Trophoblast cell (in vitro differentiated cells and primary cell): ENCODE data around the gene LPAR1.

ENCODE experiments used
- DNase-seq, 2 donors: peaks; one replicate each; pipeline ENCODE4 v3.0.0-alpha.2; 2016
- H2AFZ ChIP-seq: 2 replicates; pipeline ENCODE4 v1.6.1; 2013; ENCODE audit warnings: low read length, moderate library complexity, mild to moderate bottlenecking; ENCODE audit not compliant: insufficient read depth, poor library complexity
- H2AK5ac ChIP-seq: 2 replicates; pipeline ENCODE4 v1.6.1; 2013; ENCODE audit warnings: mild to moderate bottlenecking, low read length
- H2BK120ac ChIP-seq: 2 replicates; pipeline ENCODE4 v1.6.1; 2013; ENCODE audit warnings: low read length, mild to moderate bottlenecking, moderate library complexity; ENCODE audit not compliant: insufficient read depth, poor library complexity
- H2BK12ac ChIP-seq: 2 replicates; pipeline ENCODE4 v1.6.1; 2013; ENCODE audit warnings: mild to moderate bottlenecking, low read length, moderate library complexity
- H2BK5ac ChIP-seq: 2 replicates; pipeline ENCODE4 v1.6.1; 2013; ENCODE audit warnings: low read length, low read depth, moderate library complexity, mild to moderate bottlenecking; ENCODE audit not compliant: poor library complexity
- H3K14ac ChIP-seq: 2 replicates; pipeline ENCODE4 v1.6.1; 2013; ENCODE audit warnings: mild to moderate bottlenecking, low read length
- H3K18ac ChIP-seq: 2 replicates; pipeline ENCODE4 v1.6.1; 2013; ENCODE audit warnings: mild to moderate bottlenecking, low read length
- H3K23ac ChIP-seq: 2 replicates; pipeline ENCODE4 v1.6.1; 2013; ENCODE audit warnings: low read length
- H3K27ac ChIP-seq: 2 replicates; pipeline ENCODE4 v1.5.1; 2013; ENCODE audit warnings: low read depth, mild to moderate bottlenecking, inconsistent platforms, low read length, moderate library complexity
- H3K27me3 ChIP-seq: 2 replicates; pipeline ENCODE4 v1.6.1; 2013; ENCODE audit warnings: inconsistent platforms, mild to moderate bottlenecking, low read length, moderate library complexity; ENCODE audit not compliant: insufficient read depth
- H3K36me3 ChIP-seq, 2 experiments: 1 replicate in 1 of 2; 2 replicates in 1 of 2; pipeline ENCODE4 v1.6.1; 2013; ENCODE audit warnings: low read length in 2 of 2, mild to moderate bottlenecking in 2 of 2, moderate library complexity in 1 of 2; ENCODE audit not compliant: insufficient read depth in 2 of 2, control insufficient read depth in 1 of 2
- H3K4ac ChIP-seq: 2 replicates; pipeline ENCODE4 v1.6.1; 2013; ENCODE audit warnings: low read depth, mild to moderate bottlenecking, low read length, moderate library complexity
- H3K4me1 ChIP-seq, 2 experiments: 1 replicate in 1 of 2; 2 replicates in 1 of 2; pipeline ENCODE4 v1.6.1; 2013; ENCODE audit warnings: low read length in 2 of 2, mild to moderate bottlenecking in 2 of 2, moderate library complexity in 1 of 2; ENCODE audit not compliant: insufficient read depth in 2 of 2, control insufficient read depth in 1 of 2
- H3K4me2 ChIP-seq: 2 replicates; pipeline ENCODE4 v1.6.1; 2013; ENCODE audit warnings: inconsistent platforms, mild to moderate bottlenecking, low read length, moderate library complexity
- H3K4me3 ChIP-seq: 2 replicates; pipeline ENCODE4 v1.5.1; 2013; ENCODE audit warnings: mild to moderate bottlenecking, low read depth, low read length, inconsistent platforms
- H3K79me1 ChIP-seq: one replicate; pipeline ENCODE4 v1.6.1; 2013; ENCODE audit warnings: low read length
- H3K79me2 ChIP-seq: 2 replicates; pipeline ENCODE4 v1.6.1; 2013; ENCODE audit warnings: low read length, mild to moderate bottlenecking; ENCODE audit not compliant: control insufficient read depth, insufficient read depth, poor library complexity
- H3K9ac ChIP-seq: 2 replicates; pipeline ENCODE4 v1.6.1; 2013; ENCODE audit warnings: mild to moderate bottlenecking, low read length
- H3K9me3 ChIP-seq: 2 replicates; pipeline ENCODE4 v1.6.1; 2013; ENCODE audit warnings: low read depth, mild to moderate bottlenecking, control low read depth, inconsistent platforms, low read length; ENCODE audit not compliant: insufficient read depth
- H4K12ac ChIP-seq: 2 replicates; pipeline ENCODE4 v1.6.1; 2013; ENCODE audit warnings: low read depth, mild to moderate bottlenecking, low read length, moderate library complexity
- H4K8ac ChIP-seq: 2 replicates; pipeline ENCODE4 v1.6.1; 2013; ENCODE audit warnings: low read depth, mild to moderate bottlenecking, low read length, moderate library complexity
- H4K91ac ChIP-seq: one replicate; pipeline ENCODE4 v1.6.1; 2013; ENCODE audit warnings: low read depth, mild to moderate bottlenecking, low read length, moderate library complexity
- WGBS: extraction: QIAGEN DNeasy Blood & Tissue Kit; methylation state at CpG from one replicate; pipeline ENCODE4 v1.1.7; 2013; ENCODE audit warnings: missing lambda C conversion rate; ENCODE audit not compliant: insufficient read length, insufficient coverage; ENCODE audit errors: extremely low coverage; 5-methylcytosine and 5-hydroxymethylcytosine counted together

LPAR1 gene

DNA sequence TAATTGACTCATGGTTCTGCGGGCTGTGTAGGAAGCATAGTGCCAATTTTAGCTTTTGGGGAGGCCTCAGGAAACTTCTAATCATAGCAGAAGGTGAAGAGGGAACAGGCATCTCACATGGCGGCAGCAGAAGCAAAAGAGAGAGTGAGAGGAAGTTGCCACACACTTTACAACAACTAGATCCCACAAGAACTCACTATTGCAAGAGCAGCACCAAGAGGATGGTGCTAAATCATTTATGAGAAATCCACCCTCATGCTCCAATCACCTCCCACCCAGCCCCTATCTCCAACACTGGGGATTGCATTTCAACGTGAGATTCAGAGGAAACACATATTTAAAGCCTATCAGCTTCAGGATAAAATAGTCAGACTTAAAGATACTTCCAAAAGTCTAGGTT lies 36.1 kb upstream of the LPAR1 start:
- H3K36me3 ChIP-seq, result no peaks in the 10 kb centered on the region

DNA sequence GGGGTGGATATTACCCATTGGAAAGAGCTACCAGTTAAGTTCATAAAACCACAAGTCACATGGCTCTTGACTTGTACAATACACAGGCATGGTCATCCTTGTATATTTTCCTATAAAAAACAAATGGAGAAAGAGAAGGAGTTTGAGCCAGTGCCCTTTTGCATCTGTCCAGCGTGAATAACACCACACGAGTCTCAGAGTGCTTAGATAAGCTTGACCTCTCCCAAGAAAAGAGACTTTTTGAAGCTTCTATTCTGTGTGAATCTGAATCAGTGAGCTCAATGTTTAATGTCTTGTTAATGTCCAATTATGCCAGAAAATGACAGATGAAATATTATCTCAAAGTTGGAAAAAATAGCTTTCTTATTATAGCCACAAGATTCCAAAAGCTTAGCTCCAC lies 30.9 kb upstream of the LPAR1 start:
- Histone ChIP-seq H3K9ac (no peak overlapping the region), H4K91ac (no peak overlapping the region), H2BK5ac (no peak overlapping the region), H3K9me3 (no peaks in the 10 kb centered on the region), H4K12ac (no peak overlapping the region), H2BK12ac (no peak overlapping the region), H3K14ac (no peak overlapping the region), H3K4me3 (no peak overlapping the region), H3K18ac (no peak overlapping the region), H3K36me3 (no peaks in the 10 kb centered on the region), H3K27ac (no peak overlapping the region), H4K8ac (no peak overlapping the region), H3K4me2 (no peak overlapping the region), H3K4ac (no peak overlapping the region), H2AK5ac (no peak overlapping the region), H3K4me1 (peaks cover 0 to 4% of the 10 kb centered on the region in 2 experiments), H3K79me2 (no peaks in the 10 kb centered on the region), H3K79me1 (no peaks in the 10 kb centered on the region), H2AFZ (no peak overlapping the region), H3K23ac (no peak overlapping the region), H2BK120ac (no peak overlapping the region), H3K27me3 (no peaks in the 10 kb centered on the region)
- no peak for DNase-seq
- no CpG with 5 or more reads among the region's 2 CpGs for WGBS

More for the DNA sequence above, 36.1 kb upstream of the LPAR1 start:
- Histone ChIP-seq H3K4me1 (no peaks in the 10 kb centered on the region), H3K79me1 (no peaks in the 10 kb centered on the region), H3K9ac (no peak overlapping the region), H3K9me3 (no peaks in the 10 kb centered on the region), H3K18ac (no peak overlapping the region), H3K27me3 (no peaks in the 10 kb centered on the region), H3K4me2 (no peak overlapping the region), H4K8ac (no peak overlapping the region), H2BK5ac (no peak overlapping the region), H4K12ac (no peak overlapping the region), H2BK120ac (no peak overlapping the region), H3K23ac (no peak overlapping the region), H2AFZ (no peak overlapping the region), H3K4ac (no peak overlapping the region), H2AK5ac (no peak overlapping the region), H4K91ac (no peak overlapping the region), H3K27ac (no peak overlapping the region), H2BK12ac (no peak overlapping the region), H3K4me3 (no peak overlapping the region), H3K14ac (no peak overlapping the region), H3K79me2 (no peaks in the 10 kb centered on the region)
- no CpG with 5 or more reads among the region's 3 CpGs for WGBS
- no peak for DNase-seq

GRCh38 chr9:111068771-111069170 lies 30.5 kb upstream of the LPAR1 start:
- Histone ChIP-seq H2BK12ac (no peak overlapping the region), H3K18ac (no peak overlapping the region), H4K8ac (no peak overlapping the region), H2BK120ac (no peak overlapping the region), H2BK5ac (no peak overlapping the region), H3K4me2 (no peak overlapping the region), H3K9me3 (no peaks in the 10 kb centered on the region), H2AFZ (no peak overlapping the region), H3K4me3 (no peak overlapping the region), H4K91ac (no peak overlapping the region), H3K23ac (no peak overlapping the region), H3K4me1 (peaks cover 0 to 4% of the 10 kb centered on the region in 2 experiments), H3K79me2 (no peaks in the 10 kb centered on the region), H3K4ac (no peak overlapping the region), H3K27ac (no peak overlapping the region), H3K79me1 (no peaks in the 10 kb centered on the region), H3K27me3 (no peaks in the 10 kb centered on the region), H3K9ac (no peak overlapping the region), H3K14ac (no peak overlapping the region), H4K12ac (no peak overlapping the region), H2AK5ac (no peak overlapping the region), H3K36me3 (no peaks in the 10 kb centered on the region)
- DNase-seq, result peak in 1 of 2 donors; percentile 39
- no CpG with 5 or more reads among the region's 4 CpGs for WGBS

DNA sequence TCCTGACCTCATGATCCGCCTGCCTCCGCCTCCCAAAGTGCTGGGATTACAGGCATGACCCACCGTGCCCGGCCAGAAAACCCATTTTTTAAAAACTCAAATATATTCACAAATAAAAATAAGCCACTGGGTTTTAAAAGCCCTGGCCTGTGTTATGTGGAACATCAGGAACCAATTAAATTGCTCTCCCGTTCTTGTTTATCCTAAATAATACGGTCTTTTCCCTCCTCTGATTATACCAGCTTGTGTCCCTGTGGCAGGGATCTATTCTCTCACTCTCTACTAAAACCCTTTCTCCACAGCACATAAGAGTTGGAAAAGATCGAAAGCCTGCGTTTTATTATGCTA lies 30.1 kb upstream of the LPAR1 start:
- no peak overlapping the region for H3K18ac ChIP-seq
- H3K27me3 ChIP-seq, result no peaks in the 10 kb centered on the region
- H2AFZ ChIP-seq, result no peak overlapping the region
- H3K9ac ChIP-seq, result no peak overlapping the region
- H2AK5ac ChIP-seq, result no peak overlapping the region
- H3K4me1 ChIP-seq, result peaks cover 0 to 4% of the 10 kb centered on the region in 2 experiments
- no peak overlapping the region for H3K27ac ChIP-seq
- H3K79me2 ChIP-seq, result no peaks in the 10 kb centered on the region
- H2BK5ac ChIP-seq, result no peak overlapping the region
- H3K14ac ChIP-seq, result no peak overlapping the region
- H3K4ac ChIP-seq, result no peak overlapping the region
- DNase-seq, result no peak
- H2BK12ac ChIP-seq, result no peak overlapping the region
- H4K8ac ChIP-seq, result no peak overlapping the region
- H3K79me1 ChIP-seq, result no peaks in the 10 kb centered on the region
- no peak overlapping the region for H4K12ac ChIP-seq
- H4K91ac ChIP-seq, result no peak overlapping the region
- H3K4me3 ChIP-seq, result no peak overlapping the region
- no peaks in the 10 kb centered on the region for H3K9me3 ChIP-seq
- WGBS, result no CpG with 5 or more reads among the region's 8 CpGs
- H3K36me3 ChIP-seq, result no peaks in the 10 kb centered on the region
- no peak overlapping the region for H3K23ac ChIP-seq
- no peak overlapping the region for H3K4me2 ChIP-seq
- no peak overlapping the region for H2BK120ac ChIP-seq
